NCI-H69 (cell line): ENCODE measurements around the gene BRSK2.
A peak's percentile ranks its signal among the peaks of the same experiment; 100 is the strongest.
"Not testable (repeated sequence)": the region's sequence is repeated elsewhere in the genome, so short reads cannot be mapped to it uniquely, and the experiment has no call there.

Experiments used
- DNase-seq: peaks from one replicate; lab custom pipeline; 2025; lab: John Stamatoyannopoulos, UW

The BRSK2 gene

DNA sequence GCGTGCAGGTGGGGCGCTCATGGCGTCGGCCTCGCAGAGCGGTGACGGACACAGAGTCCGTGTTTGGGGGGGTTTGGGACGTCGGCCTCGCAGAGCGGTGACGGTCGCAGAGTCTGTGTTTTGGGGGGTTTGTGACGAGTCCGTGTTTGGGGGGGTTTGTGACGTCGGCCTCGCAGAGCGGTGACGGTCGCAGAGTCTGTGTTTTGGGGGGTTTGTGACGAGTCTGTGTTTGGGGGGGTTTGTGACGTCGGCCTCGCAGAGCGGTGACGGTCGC is 20.1 kb downstream of the BRSK2 start:
- DNase-seq = not testable (repeated sequence)

DNA sequence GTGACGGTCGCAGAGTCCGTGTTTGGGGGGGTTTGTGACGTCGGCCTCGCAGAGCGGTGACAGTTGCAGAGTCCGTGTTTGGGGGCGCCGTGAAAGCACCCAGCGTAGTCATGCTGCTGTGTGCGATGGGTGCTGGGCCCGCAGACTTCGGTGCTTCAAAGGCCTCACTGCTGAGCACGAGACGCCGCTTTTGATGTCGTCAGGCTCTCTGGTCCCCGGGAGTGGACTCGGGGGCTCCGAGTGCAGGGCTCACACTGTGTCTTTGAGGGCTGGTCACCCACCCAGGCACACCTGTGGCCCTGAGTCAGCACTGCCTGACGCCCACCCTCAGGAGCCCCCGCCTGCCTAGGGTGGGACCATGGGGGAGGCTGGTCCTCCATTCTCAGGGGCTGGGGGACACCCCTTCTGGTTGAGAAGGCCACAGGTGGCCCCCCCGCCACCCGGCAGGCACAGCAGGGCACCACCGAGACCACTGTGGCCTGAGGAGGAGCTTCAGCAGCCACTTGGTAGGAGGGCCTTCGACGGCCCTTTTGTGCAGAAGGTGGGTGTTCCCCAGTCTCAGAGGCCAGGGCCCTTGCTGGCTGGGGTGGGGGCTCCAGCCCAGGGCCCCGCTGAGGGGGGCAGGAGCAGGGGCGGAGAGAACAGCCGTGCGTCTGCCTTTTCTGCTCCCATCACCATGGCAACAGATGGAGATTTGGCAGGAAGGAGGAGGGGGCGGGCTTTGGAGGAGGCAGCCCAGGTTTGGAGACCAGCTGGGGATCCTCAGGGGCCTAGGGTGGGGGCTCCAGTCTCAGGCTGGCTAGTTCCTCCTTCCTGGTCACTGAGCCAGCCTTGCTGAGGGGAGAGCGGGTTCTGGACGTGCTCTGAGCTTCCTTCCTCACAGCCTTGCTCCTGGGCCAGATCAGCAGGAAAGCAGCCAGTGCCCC is 20.9 kb downstream of the BRSK2 start:
- DNase-seq = peak; percentile 88

DNA sequence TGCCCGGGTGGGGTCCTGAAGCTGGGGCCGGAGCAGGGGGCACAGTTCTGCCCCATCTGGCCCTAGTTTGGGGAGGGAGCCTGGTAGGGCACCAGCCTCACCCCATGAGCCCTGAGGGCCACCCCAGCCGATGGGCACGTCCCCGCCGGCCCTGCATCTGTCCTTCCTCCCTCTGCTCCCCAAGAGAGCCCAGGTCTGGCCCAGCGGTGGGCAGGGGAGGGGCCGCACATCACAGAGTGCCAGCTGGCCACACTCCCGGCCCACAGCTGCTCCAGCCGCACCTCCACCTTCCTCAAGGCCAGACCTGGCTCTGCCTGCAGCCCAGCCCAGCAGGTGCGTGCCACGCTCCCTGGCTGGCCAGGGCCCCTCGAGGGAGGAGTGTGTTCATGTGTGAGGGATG is 21.6 kb downstream of the BRSK2 start:
- peak; percentile 60 for DNase-seq

DNA sequence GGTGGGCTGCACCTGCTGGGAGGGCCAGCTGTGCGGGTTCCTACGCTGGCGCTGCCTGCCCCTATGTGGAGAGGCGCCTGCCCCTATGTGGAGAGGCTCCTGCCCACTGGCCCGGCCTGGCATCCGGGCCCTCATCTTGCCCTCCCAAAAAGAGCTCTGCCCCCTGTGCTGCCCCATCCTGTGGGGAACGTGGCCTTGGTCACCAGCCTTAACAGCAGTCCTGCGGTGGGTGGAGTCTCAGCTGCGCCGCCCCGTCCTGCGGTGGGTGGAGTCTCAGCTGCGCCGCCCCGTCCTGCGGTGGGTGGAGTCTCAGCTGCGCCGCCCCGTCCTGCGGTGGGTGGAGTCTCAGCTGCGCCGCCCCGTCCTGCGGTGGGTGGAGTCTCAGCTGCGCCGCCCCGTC is 22.0 kb downstream of the BRSK2 start:
- not testable (repeated sequence) for DNase-seq

GRCh38 chr11:1412377-1413095 is 22.8 kb downstream of the BRSK2 start:
- no peak for DNase-seq

GRCh38 chr11:1414650-1415049 is 24.9 kb downstream of the BRSK2 start:
- no peak for DNase-seq

GRCh38 chr11:1415631-1416030 is 25.9 kb downstream of the BRSK2 start:
- DNase-seq = no peak

DNA sequence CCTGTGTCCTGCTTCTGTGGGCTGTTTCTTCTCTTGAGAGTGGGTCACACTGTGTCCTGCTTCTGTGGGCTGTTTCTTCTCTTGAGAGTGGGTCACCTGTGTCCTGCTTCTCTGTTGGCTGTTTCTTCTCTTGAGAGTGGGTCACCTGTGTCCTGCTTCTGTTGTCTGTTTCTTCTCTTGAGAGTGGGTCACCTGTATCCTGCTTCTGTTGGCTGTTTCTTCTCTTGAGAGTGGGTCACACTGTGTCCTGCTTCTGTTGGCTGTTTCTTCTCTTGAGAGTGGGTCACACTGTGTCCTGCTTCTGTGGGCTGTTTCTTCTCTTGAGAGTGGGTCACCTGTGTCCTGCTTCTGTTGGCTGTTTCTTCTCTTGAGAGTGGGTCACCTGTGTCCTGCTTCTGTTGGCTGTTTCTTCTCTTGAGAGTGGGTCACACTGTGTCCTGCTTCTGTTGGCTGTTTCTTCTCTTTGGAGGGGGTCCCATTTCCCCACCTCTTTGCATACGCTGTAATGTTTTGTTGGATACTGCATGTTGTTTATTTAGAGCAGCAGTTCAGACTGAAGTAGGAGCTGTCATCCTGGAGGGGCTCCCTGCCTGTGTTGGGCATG is 28.6 kb downstream of the BRSK2 start:
- DNase-seq = not testable (repeated sequence)

DNA sequence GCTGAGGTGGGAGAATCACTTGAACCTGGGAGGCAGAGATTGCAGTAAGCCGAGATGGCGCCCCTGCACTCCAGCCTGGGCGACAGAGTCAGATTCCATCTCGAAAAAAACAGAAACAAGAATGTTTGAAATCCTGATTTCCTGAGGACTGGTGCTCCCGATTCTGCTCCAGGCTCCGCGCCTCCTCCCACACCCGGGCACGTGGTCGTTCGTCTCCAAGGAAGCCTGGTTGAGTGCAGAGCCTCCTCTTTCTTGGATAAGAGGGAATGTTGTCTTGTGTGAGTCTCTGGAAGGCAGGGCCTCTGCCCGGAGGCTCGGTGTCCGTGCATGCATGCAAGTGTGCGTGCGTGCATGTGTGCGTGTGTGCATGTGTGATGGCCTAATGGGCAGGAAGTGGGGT is 30.1 kb downstream of the BRSK2 start:
- no peak for DNase-seq

DNA sequence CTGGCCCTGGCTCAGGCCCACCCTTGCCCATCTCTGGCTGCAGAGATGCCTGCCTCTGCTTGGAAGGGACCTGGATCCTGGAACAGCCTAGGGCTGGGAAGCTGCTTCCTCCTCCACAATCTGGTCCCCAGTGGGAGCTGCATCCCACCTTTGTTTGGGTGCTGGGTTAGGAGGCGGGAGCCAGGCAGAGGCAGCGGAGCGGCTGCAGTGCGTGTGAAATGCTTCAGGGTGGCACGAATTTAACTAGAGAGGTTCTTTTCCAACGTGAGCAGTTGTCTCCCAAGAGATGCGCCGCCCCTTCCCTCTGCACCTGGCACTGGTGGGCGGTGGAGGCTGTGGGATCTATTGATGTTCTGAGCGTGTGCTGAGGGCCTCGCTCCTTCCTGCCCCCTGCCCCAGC is 31.6 kb downstream of the BRSK2 start:
- DNase-seq = no peak

DNA sequence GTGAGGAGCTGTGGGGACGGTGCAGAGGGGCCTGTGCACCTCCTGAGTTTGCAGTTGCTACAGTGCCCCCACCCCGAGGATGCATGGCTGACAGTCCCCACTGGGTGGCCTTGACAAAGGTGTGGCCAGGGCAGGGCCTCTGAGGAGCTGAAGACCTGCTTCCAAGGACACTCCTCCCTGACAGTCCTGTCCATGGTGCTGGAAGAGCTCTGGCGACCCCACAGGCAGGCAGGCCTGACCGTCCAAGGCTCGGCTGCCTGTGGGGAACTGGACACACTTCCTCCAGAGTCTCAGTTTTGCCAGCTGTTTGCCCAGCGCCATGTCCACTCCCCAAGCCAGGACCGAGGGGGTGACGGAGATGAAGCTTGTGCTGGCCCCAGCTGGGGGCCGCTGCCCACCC is 32.7 kb downstream of the BRSK2 start:
- DNase-seq = no peak

DNA sequence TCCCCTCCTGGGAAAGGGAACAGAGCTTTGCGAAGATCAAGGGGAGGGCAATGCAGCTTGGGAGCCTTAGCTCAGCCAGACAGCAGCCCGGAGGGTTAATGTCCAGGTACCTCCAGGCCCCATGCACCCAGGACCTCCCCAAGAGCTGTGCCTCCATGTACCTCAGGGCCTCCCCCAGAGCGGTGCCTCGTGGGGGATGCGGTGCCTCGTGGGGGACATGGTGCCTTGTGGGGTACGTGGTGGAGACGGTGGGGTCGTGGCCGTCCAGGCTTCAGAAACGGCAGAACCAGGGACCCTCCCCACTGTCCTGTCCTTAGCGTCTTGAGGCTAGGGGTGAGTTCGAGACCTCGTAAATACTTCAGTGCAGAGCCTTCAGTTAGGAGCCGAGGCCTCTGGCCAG is 33.2 kb downstream of the BRSK2 start:
- no peak for DNase-seq

DNA sequence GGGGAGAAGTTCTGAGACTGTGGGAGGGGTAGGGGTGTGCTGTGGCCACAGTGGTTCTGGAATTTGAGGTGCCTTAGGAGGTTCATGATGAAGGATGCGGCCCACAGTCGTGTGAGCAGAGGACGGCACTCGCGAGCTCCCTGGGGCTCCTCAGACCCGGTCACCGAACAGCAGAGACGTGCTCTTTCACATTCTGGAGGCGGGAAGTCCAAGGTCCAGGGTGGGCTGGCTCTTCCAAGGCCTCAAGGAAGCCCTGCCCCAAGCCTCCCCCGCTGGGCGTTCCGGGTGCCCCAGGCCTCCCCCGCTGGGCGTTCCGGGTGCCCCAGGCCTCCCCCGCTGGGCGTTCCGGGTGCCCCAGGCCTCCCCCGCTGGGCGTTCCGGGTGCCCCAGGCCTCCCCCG is 33.7 kb downstream of the BRSK2 start:
- DNase-seq = not testable (repeated sequence)

DNA sequence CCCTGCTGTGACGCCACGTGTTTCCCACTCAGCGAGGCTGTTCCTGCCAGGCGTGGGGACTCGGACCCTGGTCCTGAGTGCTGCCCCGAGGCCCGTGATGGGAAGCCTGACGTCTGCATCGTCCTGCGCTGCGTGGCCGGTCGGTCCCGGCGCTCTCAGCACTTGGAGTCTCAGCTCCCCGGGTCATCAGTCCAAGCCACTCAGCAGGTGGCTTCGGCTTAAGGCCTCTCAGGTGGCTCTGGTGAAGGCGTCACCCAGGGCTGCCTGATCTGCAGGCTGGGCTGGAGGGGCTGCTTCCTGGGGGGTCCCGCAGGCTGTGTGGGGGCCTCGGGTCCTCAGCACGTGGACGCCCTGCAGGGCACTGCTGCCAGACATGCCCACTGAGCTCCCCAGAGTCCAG is 35.3 kb downstream of the BRSK2 start:
- no peak for DNase-seq

GRCh38 chr11:1425439-1425838 is 35.7 kb downstream of the BRSK2 start:
- no peak for DNase-seq

- DNase-seq = no peak
Measured at GRCh38 chr11:1428762-1429316, 39.1 kb downstream of the BRSK2 start.

DNA sequence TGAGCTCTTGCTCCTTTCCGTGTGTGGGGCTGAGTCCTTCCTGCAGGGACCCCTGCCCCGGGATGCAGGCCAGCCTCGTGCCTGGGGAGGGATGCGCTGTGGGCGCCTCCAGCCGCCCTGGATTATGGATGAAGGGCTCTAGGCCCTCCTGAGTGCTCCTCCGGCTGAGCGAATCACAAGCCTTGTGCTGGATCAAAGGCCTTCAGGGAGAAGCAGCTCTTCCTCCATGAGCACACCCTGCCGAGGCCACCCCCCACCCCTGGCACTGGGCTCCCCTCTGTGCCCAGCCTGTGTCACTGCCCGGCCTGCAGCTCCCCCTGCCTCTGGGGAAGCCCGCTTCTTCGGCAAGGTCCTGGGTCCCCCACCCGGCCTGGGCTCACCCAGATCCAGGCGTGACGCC is 43.8 kb downstream of the BRSK2 start:
- no peak for DNase-seq

DNA sequence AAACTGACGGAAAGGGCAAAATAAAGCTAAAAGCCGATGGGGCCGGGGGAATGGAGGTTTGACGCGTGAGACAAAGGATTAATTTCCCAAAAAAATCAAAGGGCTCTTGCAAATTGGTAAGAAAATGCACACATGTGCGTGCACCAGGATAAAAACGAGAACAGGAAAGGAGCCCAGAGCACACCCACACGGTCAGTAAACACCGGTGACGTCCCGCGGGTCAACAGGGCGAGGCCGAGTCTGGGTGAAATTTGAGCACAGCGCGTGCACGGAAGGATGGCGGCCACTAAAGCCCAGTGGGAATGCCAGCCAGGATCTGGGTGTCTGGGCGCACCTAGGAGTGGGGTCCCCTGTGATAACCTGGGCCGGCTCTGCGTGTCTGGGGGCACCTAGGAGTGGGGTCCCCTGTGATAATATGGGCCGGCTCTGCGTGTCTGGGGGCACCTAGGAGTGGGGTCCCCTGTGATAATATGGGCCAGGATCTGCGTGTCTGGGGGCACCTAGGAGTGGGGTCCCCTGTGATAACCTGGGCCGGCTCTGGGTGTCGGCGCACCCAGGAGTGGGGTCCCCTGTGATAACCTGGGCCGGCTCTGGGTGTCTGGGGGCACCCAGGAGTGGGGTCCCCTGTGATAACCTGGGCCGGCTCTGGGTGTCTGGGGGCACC is 44.4 kb downstream of the BRSK2 start:
- DNase-seq = no peak

DNA sequence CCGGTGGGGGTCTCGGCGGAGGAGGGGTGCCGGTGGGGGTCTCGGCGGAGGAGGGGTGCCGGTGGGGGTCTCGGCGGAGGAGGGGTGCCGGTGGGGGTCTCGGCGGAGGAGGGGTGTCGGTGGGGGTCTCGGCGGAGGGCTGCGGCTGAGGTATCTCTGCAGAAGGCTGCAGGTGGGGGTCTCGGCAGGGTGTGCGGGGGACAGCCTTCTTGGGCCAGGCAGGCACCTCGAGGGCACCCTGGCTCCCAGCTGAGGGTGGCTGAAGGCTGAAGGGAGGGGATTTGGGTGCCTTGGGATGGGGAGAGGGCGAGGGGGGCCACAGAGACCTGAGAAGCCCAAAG is 45.7 kb downstream of the BRSK2 start:
- not testable (repeated sequence) for DNase-seq

DNA sequence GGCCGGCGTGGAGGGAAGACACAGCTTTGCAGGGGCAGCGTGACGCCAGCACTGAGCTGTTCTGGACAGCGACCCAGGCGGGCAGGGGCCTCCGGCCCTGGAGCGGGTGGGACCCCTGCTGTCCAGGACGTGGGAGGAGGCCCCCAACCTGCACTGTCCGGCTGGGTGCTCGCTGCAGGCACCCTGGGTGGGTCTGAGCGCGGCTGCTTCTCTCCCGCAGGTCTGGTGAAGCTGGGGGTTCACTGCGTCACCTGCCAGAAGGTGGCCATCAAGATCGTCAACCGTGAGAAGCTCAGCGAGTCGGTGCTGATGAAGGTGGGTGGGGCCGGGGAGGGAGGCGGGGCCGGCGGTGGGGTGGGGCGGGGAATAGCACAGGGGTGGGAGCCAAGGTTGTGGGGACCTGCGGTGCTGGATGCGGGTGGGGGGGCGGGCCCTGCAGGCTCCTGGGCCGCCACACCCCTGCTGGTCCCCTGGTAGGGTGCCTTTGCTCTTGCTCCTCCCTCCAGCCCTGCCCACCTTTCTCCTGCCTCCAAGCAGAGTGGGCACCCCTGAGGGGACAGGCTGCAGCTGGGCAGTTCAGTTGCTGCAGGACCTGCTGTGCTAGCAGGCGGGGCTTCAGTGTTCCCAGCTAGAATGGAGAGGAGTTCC is 46.2 kb downstream of the BRSK2 start:
- DNase-seq = peak; percentile 89

- no peak for DNase-seq
Measured at GRCh38 chr11:1436468-1437039, 46.8 kb downstream of the BRSK2 start.

- no peak for DNase-seq
Measured at GRCh38 chr11:1437500-1437899, 47.8 kb downstream of the BRSK2 start.
